ENCODE results near the gene SSUH2.
"Not testable (repeated sequence)": the region's sequence is repeated elsewhere in the genome, so short reads cannot be mapped to it uniquely, and the experiment has no call there.

SSUH2 gene

DNA sequence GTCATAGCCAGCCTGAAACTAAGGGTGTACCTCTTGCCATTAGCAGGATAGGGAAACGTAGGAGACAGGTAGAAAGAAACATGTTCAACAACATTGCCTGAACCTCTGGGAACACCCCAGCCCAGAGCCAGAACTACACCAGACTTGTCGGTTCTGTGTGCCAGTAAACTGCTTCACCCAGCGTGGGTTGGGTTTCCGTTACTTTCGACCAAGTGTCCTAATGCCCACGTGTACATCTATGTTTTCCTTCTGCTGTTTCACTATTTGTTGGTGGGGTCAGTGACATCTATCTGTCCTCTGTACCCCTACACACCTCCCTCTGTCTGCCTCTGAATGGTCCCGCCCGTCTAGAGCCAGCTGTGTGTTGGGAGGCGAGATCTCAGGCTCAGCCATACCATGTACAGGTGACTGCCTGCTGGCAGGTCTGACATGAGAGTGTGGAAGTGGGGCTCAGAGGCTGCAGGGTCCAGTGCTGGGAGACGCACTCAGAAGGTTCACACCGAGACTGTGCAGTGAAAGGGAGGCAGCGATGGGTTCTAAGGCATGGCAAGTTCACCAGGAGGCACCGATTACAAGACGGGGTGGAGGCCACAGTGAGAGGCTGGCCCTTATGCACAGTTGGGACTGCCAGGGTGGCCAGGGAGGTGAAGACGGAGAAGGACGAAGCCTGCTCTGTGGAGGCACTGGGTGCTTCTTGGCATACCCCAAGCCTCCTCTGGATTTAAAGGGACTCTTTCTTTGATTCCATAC, 36.4 kb downstream of the SSUH2 start:
- no peak for DNase-seq

DNA sequence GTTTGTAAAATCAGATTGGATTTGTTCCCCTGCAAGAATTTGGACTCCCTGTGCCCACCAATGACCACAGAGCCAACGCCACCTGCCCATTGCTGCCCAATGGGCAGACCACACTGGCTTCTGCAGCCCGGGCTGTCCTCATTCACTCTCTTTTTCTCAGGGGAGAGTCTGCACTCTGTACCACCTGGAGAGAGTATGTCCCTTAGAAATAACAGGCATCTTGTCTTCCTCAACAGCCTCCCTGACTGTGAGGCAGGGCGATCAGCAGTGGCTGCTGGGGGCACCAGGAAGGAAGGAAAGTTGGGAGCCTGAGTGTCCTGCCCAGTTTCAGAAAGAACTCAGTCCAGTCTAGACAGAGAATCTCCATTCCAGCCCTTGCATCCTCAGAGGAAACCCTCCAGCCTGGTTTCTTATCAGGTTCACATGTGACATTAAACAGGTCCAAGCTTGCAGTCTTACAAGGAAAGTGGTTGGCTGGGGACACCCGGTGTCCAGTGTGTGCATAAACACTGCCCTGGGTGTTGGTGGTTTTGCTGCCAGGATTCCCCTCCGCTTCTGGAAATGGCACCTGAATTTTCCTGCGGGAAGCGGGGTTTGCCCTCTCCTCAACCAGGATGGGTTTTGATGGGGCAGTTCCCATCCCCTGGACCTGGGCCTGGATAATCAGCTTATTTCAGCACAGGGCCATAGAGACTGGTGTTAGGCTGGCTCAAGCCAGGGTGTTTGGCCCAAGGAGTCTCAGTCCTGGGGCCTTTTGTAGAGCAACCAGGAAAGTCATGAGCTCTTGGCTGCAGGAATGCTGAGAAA, 37.2 kb downstream of the SSUH2 start:
- DNase-seq = no peak

DNA sequence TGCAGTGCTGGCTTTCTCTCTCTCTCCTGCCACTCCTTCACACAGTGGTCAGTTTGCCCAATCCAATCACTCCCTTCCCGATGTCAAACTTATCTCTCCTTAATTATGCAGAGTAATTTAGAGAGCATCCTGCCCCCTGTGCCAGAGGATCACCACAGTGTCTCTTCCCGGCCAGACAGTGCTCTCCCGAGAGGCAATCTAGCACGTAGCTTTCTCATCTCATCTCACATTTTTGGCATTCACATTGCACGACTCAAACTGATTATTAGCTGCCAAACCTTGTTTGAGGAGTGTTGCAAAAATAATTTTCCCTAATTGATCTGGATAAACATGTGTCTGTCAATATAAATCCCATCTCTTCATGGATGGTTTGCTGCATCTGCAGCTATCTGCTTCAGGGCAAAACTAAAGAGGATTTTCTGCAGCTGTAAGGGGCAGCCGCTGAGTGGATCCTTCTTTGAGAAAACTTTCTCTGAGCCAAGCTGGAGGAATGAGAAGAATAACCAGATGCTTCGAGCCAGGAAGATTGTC, 37.8 kb downstream of the SSUH2 start:
- no peak for DNase-seq

DNA sequence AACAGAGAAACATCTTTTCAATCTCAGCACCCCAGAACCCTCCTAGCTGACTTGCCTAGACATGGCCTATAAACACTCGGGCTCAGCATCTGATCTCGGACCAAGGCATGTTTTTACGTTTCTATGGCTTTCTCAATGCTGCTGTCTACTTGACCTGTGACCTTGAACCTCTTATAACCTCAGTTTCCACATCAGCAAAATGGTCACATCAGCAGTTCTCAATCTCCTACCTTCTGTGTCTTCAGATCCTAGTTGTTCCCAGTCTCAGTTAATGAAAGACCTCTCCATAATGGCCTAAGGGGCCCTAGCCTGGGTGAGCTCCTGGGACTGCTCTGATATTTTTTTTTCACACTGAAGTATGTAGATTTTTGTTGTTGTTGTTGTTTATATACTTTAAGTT, 39.6 kb downstream of the SSUH2 start:
- DNase-seq = no peak

DNA sequence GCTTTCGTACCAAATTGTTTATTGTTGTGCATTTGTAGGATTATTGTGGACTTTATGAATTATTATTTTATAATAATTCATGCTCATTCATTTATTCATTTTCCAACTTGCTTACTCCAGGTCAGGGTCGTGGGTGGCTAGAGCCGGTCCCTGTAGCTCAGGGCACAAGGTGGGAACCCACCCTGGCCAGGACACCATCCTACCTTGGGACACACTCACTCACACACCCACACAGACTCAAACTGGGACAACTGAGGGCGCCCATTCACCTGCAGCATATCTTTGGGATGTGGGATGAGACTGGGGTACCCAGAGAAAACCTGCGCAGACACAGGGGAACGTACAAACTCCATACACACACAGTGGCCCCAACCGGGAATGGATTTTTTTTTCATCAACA, 40.6 kb downstream of the SSUH2 start:
- no peak for DNase-seq

DNA sequence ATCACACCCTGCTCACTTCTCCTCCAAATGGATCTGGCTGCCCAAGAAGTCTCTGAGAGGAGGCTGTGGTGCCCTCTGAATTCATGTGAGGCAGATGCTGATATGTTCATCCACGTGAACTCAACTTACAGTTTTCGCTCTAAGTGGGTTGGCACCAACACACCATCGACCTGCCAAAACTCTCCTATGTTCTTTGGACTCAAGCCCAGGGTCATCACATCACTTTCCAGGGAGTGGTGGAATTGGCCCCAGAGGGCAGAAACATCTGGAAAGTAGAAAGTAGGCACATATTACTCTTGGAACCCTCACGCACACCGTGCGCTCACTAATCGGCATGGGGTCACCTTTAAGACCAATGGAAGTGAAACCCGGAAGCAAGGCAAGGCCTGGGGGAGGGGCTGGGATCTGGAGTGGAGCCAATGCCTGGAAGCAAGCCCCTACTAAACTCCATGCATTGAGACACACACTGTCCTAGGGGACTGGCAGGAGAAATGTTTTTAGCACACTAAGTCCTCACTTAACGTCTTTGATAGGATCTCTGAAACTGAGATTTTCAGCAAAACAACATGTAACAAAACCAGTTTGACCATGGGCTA, 41.4 kb downstream of the SSUH2 start:
- no peak for DNase-seq

DNA sequence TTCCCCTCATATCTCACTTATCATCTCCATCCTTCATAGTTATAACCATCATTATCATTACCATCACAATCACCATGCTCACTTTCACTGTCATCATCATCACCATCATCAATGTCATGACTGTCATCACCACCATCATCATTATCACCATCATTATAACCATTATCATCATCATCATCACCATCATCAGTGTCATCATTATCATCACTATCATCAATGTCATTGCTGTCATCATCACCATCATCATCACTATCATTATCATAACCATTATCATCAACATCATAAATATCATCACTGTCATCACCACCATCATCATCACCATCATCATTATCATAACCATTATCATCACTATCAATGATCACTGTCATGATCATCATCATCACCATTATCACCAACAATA, 44.1 kb downstream of the SSUH2 start:
- no peak for DNase-seq

DNA sequence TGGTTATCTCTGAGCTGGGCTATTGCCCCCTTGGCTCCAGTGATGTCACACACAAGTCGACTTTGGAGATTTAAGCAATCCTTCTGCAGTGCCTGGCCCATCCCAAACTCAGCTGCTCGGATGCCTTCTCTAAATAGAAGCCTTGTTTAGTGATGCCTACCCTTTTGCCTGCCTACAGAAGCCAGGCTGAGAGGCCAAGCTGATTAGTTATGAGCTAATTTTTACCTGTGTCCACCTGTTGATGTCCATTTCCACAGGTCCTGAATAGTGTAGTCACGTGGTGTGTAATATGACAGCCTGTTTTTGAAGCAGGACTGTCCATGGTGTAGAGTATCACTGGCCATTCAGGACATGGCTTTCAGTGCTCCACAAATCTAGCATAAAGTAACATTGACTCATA, 45.5 kb downstream of the SSUH2 start:
- no peak for DNase-seq

DNA sequence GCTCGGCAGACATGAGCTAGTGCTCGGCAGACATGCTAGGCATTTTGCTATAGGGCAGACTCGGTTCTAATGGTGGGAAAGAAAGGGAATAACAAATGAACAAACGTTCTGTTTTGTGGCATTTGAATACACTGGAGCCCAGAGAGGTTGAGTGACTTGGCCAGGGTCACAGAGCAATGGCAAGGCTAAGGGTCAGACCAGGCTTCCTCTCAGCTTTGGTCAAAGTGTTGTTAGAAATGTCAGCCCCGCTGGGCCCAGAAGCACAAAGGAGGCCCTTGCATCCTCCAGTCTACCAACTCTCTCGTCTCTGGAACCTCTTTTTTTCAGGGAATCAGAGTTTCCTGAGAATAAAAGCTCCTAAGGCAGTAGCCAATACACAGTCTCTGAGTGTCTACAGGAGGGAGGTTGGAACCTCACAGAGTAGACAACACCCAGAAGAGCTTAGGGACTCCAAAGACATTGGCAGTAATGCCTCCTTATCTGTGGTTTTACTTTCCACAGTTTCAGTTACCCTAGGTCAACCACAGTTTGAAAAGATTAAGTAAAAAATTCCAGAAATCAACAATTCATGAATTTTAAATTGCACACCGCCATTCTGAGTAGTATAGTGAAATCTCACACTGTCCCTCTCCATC, 47.3 kb downstream of the SSUH2 start:
- no peak for DNase-seq

DNA sequence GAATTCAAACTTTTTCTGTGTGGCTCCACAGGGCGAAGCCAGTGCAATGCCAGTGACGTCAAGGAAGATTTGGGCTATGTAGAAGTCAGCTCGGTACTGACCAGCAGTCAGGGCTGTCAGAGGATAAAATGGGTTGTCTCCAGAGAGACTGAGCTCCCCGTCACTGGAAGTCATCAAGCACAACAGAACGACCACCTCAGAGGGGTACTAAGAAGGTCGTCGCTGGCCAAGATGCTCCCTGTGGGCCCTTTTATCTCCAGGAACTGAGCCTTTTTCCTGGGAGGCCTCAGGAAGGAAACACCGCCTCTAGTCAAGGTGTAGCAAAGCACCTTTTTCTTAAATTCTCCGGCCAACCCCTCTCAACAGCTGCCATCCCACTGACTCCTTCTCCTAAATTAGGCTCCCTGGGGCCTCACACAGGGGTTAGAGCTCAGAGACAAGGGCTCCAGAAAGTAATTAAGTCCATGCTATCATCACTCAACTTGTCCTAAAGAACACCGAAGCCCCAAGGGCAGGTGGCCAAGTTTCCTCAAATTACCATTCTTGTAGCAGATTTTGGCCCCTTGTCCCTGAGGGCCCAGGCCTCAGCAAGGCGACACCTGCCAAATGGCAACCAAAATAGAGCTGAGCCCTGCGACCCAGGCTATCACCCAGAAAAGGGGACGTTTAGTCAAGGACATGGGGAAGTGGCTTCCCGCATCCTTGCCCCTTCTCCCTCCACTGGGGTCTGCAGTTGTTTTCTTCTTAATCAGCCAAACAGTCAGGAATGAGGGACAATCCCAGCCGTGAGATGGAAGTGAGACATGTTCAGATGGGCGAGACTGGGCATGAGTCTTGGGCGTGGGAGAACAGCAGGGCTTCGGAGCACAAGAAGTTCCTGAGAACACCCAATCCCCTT, 48.0 kb downstream of the SSUH2 start:
- DNase-seq = no peak

DNA sequence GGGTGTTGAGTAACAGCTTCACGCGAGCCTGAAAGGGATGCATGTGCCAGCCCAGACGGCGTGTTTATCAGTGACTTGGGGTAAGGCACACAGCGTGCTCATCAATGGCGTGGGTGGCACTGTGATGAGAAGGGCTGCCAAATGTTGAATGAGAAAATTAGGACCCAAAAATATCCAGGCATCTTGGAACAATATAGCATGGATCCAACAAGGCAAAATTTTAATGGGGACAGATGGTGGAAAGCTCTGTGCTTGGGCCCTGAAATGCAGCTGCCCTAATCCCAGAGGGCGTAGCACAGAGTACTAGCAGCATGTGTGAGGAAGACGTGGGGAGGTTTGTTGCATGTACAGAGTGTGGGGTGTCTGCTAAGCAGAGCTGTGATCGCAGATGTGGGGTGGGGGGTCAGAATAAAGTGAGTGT, 48.9 kb downstream of the SSUH2 start:
- DNase-seq = no peak

DNA sequence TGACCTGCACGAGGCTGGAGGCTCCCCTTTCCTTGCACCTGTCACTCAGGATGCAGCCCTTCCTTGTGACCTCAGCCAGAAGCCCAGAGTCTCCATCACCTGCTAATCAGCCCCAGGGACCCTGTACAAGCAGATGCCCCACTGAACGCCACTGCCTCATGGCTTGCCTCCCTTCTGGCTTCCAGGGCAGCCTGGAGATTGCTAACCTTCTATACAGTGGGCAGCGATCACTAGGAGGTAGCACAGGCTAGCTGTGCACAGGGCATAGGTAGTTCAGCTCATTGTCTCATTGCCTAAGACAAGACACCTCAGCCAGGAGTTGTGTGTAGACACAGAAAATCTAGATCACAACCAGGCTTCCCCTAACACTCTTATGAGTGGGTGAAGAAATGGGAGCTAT, 49.3 kb downstream of the SSUH2 start:
- DNase-seq = no peak

DNA sequence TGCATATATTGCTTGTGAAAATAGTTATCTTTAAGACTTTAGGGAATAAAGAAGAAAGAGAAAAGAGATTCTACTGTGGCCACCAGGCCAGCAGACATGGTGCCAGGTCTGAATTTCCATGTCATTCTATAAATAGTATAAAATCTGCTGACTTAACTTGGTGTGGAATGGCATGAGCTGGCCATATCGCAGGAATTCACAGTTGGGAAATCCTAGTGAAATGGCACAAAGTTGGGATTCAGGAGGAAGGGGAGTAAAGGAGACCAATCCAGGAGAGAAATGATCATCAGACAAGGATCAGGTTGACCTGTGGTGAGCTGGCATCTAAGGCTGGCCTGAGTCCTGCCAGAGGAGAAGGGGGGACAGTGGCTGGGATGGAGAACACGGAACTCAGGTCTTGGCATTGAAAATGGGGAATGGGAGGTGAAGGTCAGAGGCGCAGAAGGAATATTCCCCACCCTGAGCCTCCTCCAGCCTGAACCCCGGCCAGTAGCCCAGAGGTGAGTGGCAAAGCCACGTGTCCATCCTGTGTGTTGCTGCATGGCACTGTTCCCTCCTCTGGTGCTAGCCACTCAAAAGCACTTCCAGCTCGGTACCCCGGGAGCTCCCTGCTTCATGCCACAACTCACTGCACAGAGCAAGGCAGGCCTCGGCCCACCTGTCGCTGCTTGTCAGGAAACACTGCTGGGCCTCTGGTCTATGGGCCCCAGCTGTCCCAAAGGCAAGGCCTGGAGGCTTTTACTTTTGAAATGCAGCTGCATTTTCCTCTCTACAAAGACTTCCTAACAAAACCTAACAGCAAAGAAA, 51.4 kb downstream of the SSUH2 start:
- DNase-seq = no peak

DNA sequence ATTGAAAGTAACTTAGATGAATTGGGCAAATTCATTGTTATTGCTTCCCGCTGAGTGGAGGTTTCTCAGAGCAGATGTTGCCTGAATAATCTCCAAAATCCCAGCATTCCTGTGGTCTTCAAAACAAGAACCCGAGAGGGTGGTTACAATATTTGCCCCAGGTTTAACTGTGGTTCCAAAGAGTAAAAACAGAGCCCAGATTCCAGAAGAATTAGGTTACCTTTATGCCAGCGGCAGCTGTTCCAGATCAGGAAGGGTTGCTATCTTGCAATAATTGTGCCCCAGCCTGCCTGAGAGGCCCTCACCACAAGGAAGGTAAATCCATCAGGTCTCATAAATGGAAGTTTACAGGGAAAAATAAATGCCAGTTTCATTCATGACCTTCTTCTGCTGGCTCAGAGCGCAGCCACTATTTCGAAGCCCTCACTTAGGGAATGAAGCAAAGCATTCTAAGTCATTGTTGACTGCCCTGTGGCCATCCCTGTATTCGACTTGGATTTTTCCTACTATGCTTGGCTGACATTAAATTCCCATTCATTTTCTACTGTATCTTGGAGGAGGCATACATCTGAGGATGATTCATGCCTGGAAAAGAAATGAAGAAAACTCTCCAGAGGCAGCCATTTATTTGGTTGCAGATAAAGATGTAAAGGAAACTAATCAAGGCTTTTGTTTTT, 54.6 kb downstream of the SSUH2 start:
- no peak for DNase-seq

DNA sequence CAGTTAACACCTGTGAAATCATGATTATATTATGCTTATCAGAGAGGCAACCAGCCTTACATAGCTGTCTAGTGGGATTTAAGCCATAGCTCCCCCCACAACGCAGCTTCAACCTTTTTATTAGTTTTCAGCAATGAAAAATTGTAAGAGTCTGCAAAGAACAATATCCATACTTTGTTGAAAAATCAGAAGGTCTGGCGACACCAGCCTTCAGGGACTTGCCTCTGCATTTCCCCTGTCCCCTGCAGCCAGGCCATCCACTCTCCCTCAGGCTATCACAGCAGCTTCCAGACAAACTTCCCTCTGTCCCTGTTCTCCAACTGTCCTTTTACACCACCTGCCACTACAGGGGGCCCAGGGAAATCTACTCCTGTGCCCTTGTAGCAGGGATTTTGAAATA, 59.9 kb downstream of the SSUH2 start:
- DNase-seq = no peak

DNA sequence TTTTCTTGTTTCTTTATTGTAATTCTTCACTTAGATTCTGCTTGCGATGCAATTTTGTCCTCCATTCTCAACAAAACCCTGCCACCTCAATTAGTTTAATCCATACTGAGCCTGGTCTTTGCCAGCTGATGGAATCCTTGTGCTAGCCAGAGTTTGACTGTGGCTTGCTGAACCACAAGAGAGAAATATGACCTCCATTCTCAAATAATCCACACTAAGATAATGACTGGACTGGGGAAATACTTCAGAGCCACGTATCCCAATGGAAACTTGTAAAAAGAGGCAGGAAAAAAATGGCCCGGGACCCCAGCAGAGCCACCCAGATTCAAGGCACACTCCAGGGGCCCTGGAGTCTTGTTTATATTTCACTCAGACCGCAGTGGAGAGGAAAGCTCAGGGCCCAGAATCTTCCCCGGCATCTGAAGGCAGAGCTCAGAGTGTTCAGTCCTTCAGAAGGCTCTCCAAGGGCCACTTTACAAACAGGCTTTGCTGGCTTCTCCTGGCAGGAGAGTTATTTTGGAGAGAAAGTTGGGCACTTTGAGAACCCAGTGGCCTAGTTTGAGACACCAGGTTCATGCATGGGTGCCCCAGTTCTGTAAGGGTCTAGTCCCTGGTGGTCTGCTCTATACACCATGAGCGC, 62.7 kb downstream of the SSUH2 start:
- no peak for DNase-seq

DNA sequence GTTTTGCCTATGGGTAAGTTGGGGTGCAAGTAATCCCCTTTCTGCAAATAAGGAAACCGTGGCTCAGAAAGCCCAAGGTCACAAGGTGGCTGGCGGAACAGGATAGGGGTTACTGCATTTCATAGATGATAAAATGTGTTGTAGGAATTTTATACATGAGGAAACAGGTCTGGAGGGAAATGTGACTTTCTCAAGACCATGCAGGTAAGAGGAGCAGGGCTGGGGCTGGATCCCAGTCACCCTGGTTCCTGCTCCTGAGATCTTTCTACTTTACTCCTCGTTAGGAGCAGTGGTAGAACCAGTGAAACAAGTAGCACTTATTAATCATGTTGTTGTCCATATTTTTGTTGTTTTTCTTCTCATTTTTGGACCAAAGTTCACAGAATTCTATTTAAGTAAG, 63.2 kb downstream of the SSUH2 start:
- no peak for DNase-seq

DNA sequence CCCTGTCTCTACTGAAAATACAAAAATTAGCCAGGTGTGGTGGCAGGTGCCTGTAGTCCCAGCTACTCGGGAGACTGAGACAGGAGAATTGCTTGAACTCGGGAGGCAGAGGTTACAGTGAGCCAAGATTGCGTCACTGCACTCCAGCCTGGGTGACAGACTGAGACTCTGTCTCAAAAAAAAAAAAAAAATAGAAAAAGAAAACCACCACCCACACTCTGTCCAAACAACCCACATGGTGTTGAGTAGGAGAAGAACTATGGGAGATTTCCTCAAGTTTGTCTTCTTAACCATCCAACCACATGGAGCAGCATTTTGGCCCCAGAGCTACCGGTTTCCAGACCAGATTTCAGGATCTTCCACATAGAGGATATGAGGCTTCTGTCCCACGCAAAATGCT, 64.2 kb downstream of the SSUH2 start:
- DNase-seq = not testable (repeated sequence)

DNA sequence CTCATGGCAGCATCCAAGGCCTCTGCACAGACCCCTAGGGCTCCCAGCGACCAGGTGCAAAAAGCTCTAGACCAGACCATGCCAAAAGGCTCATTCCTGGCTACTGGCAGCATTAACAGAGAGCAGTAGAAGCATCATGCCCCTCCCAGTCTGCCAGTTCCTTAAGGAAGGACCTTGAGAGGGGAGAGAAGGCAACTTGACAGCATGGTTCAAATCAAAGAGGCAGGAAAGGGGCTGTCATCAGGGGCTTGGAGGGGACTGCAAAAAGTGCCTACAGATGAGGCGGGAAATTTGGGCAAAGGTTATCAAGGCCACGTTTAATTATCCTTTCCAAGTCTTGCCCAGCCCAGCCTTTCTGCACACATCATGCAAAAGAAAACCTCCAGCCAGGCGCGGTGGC, 64.7 kb downstream of the SSUH2 start:
- DNase-seq = no peak

DNA sequence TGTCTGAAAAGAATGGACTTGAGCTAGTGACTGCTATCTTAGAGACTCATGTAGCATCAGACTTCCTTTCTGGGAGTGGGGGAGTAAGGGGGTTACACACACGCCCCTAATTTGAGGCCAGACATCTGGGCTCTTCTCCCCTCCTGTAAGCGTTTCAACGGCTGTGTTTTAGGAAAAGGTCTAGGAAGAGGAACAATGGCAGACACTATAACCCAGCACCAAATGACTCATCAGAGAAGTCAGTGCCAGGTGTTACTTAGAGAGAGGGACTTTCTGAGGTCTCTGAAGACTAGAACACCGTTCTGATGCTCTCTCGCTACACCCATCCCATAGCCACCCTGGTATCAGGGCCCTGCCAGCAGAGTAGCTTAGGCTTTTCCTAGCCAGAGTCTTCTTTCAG, 65.5 kb downstream of the SSUH2 start:
- no peak for DNase-seq
